Mesothelial cell of epicardium (in vitro differentiated cells): Measurements from ENCODE around the gene FBXO10. TPM values are rescaled to one million over a fixed set of nuclear protein-coding genes. Genes with fewer than 3 reads are reported as not detected.

Source experiments
- DNase-seq, 2 experiments: peaks; one replicate each; pipeline ENCODE4 v3.0.0; 2021; ENCODE audit warnings: low spot score in 2 of 2; ENCODE audit not compliant: unreplicated experiment in 2 of 2
- H3K27ac Mint-ChIP-seq: 2 replicates; pipeline ENCODE4 v1.8.0; 2021; ENCODE audit warnings: mixed read lengths
- H3K27me3 Mint-ChIP-seq: 2 replicates; pipeline ENCODE4 v1.8.0; 2021; ENCODE audit warnings: low read depth, mixed read lengths
- H3K36me3 Mint-ChIP-seq: 2 replicates; pipeline ENCODE4 v1.8.0; 2021; ENCODE audit warnings: mixed read lengths
- H3K4me1 Mint-ChIP-seq: 2 replicates; pipeline ENCODE4 v1.8.0; 2021; ENCODE audit warnings: mixed read lengths
- H3K4me3 Mint-ChIP-seq: 2 replicates; pipeline ENCODE4 v1.8.0; 2021; ENCODE audit warnings: mild to moderate bottlenecking, moderate library complexity, mixed read lengths
- H3K9me3 Mint-ChIP-seq: 2 replicates; pipeline ENCODE4 v1.8.0; 2021; ENCODE audit warnings: mixed read lengths
- total RNA-seq: library from RNA; stranded (reverse); gene quantifications from 3 replicates; pipeline ENCODE4 v1.2.1, GENCODE V29; 2021
- TF ChIP-seq, protein P1 (sequence below): fragments of 200-600 bp; sonication (generic); IDR thresholded peaks from one replicate; pipeline ENCODE4 v1.5.0; 2021; ENCODE audit warnings: antibody characterized with exemption; ENCODE audit not compliant: unreplicated experiment

Gene FBXO10
- total RNA-seq, 1 donor from 2014 or later = 26.6 TPM

DNA sequence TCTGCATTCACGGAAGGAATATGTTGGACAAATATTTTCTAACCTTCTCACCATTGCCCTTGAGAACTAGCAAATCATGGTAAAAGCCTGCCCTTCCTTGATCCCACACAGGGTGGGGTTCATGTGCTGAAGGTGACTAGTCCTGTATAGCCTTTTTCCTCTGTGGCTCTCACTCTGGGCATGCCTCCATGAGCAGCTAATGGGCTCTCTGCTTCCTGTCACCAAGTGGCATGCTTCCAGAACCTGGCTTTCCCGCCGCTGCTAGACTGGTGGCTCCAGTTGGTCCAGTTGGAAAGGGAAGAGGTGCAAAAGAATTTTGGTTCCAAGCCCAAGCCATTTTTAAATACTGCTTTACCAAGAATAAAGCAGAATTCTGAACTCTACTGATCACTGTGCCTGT, 35.5 kb downstream of the FBXO10 start:
- H3K9me3 Mint-ChIP-seq = peaks cover 3% of the 10 kb centered on the region
- H3K4me1 Mint-ChIP-seq = no peaks in the 10 kb centered on the region
- H3K27ac Mint-ChIP-seq = no peak overlapping the region
- no peaks in the 10 kb centered on the region for H3K27me3 Mint-ChIP-seq
- no peak for DNase-seq
- H3K4me3 Mint-ChIP-seq = no peak overlapping the region
- TF ChIP-seq, protein P1, sequence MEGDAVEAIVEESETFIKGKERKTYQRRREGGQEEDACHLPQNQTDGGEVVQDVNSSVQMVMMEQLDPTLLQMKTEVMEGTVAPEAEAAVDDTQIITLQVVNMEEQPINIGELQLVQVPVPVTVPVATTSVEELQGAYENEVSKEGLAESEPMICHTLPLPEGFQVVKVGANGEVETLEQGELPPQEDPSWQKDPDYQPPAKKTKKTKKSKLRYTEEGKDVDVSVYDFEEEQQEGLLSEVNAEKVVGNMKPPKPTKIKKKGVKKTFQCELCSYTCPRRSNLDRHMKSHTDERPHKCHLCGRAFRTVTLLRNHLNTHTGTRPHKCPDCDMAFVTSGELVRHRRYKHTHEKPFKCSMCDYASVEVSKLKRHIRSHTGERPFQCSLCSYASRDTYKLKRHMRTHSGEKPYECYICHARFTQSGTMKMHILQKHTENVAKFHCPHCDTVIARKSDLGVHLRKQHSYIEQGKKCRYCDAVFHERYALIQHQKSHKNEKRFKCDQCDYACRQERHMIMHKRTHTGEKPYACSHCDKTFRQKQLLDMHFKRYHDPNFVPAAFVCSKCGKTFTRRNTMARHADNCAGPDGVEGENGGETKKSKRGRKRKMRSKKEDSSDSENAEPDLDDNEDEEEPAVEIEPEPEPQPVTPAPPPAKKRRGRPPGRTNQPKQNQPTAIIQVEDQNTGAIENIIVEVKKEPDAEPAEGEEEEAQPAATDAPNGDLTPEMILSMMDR = no peak
- H3K36me3 Mint-ChIP-seq = peaks cover 22% of the 10 kb centered on the region

DNA sequence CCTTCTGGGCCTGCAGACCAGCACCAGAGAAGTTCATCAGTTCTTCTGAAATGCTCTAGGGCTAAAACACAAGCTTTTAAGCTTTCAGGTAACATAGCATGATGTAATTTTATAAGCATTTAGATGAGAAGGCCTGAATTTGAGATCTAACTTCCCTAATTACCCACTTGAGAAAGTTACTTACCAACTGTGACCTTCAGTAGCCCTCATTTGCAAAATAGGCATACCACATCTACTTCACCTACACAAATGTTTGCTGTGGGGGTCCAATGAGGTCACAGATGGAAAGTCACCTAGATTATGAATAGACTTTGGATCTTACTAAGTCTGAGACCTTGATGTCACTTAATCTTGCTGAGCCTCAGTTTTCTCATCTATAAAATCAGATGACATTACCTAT, 36.5 kb downstream of the FBXO10 start:
- Mint-ChIP-seq H3K27ac (no peak overlapping the region), H3K27me3 (no peaks in the 10 kb centered on the region), H3K4me1 (no peaks in the 10 kb centered on the region), H3K36me3 (peaks cover 21% of the 10 kb centered on the region), H3K9me3 (no peaks in the 10 kb centered on the region), H3K4me3 (no peak overlapping the region)
- DNase-seq = no peak
- TF ChIP-seq, protein P1 = no peak

DNA sequence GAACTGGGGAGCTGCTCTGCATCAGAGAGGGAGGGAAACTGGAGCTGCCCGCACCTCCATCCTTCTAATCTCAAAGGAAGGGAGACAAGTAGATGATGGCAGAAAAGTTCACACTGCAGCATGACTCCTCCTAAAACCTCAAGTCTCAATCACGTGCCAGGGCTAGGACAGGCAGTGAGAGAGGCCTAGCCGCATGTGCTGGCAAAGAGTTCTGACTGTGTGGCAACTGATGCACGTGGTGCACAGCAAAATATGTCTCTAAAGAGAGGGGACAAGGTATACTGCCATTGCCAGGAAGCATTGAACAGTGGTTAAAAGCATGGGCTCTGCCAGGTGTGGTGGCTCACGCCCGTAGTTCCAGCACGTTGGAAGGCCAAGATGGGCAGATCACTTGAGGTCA, 38.1 kb downstream of the FBXO10 start:
- Mint-ChIP-seq H3K4me1 (no peaks in the 10 kb centered on the region), H3K9me3 (no peaks in the 10 kb centered on the region), H3K36me3 (peaks cover 19% of the 10 kb centered on the region), H3K27ac (no peak overlapping the region), H3K4me3 (no peak overlapping the region), H3K27me3 (no peaks in the 10 kb centered on the region)
- TF ChIP-seq, protein P1 = no peak
- DNase-seq = no peak

DNA sequence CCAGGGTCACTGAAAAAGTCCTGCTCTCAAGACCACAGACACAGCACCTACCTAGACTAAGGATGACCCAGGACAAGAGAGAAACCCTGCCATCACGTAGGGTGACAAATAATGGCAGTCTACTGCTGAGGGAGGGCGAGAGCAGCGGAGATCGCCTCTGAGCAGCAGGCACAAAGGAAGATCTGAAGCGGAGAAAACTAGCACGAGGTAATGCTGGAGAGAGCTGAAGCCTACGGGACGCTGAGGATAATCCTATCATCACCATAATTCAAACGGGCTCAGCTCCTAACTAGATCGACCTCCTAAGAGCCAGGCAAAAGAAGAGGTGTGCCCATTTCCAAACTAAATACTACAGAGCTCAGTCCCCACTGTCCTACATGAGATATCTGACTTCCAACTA, 41.3 kb downstream of the FBXO10 start:
- no peak overlapping the region for H3K4me3 Mint-ChIP-seq
- H3K27me3 Mint-ChIP-seq = no peaks in the 10 kb centered on the region
- no peak for DNase-seq
- H3K4me1 Mint-ChIP-seq = no peaks in the 10 kb centered on the region
- H3K36me3 Mint-ChIP-seq = peaks cover 19% of the 10 kb centered on the region
- H3K27ac Mint-ChIP-seq = no peak overlapping the region
- no peaks in the 10 kb centered on the region for H3K9me3 Mint-ChIP-seq
- TF ChIP-seq, protein P1 = no peak

DNA sequence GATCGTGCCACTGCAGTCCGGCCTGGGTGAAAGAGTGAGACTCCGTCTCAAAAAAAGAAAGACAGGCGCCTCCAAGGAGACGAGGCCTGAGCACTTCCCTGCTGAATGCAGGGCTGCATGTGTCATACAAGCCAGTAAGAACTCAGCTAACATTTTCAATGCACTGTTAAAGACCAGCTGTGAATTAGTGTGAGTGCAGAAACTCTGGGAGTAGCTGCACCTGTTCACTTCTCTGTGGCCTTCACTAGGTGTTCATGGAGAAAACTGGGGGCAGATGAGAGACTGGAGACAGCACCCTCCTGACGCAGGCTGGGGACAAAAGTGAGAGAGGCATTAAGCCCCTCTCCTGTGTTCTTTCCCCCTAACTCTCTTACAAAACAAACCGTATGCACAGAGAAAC, 41.8 kb downstream of the FBXO10 start:
- Mint-ChIP-seq H3K36me3 (peaks cover 19% of the 10 kb centered on the region), H3K4me3 (no peak overlapping the region), H3K4me1 (no peaks in the 10 kb centered on the region), H3K27ac (no peak overlapping the region), H3K9me3 (no peaks in the 10 kb centered on the region), H3K27me3 (no peaks in the 10 kb centered on the region)
- no peak for DNase-seq
- TF ChIP-seq, protein P1 = no peak

DNA sequence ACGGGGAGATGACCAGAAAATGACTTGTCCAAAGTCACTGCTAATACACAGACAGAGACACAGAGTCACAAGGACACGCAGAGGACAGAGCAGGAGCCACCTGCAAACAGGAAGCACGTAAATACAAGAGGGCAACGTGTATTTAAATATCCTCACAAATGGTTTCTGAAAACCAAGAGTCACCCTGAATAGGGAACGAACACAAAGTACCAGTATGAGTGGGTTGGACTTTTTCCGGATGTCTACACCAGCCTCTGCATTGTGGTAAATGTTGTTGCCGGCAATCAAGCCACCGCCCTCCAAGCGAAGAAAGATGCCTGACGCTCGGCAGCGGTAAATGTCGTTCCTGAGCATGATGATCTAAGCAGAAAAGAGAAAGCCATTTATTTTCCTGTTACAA, 44.5 kb downstream of the FBXO10 start:
- Mint-ChIP-seq H3K27me3 (no peaks in the 10 kb centered on the region), H3K9me3 (no peaks in the 10 kb centered on the region), H3K4me1 (no peaks in the 10 kb centered on the region), H3K36me3 (peaks cover 24% of the 10 kb centered on the region), H3K4me3 (no peak overlapping the region), H3K27ac (no peak overlapping the region)
- no peak for DNase-seq
- TF ChIP-seq, protein P1 = no peak
